ENCODE measurements around the gene KIAA0513.

DNA sequence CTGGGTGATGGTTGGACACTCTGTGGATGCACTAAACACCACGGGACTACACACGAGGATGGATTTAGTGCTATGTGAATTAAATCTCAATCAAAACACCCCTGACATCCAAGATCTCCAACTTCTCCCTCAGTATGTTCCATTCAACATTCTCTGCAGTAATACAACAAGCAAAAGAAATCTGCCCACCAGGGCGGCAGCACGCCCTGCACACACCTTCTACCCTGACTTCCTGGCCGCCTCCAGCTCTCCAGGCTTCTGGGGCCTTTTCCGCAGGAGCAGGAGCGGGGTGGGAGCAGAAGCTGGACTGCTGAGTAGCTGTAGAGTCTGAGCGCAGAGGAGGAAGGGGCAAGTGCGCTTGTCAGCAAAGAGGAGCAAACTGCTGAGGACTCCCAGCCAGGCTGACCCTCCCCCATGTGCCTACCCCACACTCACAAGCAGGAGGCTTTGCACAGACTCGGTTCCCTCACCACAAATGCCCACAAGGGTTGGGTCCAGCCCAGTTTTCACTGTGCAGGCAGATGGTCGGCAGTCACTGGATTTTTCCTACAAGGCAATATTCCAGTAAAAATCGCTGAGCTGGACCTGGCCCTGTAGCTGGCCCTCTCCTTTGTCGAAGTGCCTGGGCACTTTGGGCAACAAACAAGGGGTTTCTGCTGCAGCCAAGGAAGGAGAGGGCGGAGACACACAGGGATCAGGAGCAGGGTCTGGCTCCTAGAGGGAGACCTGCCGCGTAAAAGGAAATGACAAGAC is 39.1 kb upstream of the KIAA0513 start:
- TF ChIP-seq MAX (IDR thresholded peaks at IDR 0.05; ENCODE audit: insufficient read depth, insufficient read length): no peak
- no peak for TF ChIP-seq POLR2AphosphoS5 (IDR thresholded peaks at IDR 0.05; ENCODE audit: insufficient read depth, low read depth, low read length)
- no peak for TF ChIP-seq CTCF (IDR thresholded peaks at IDR 0.05; ENCODE audit: extremely low read depth in 1 of 2, insufficient read depth in 1 of 2, low read depth in 1 of 2, low read length in 2 of 2)

Data from endothelial cell of umbilical vein (primary cell).